HepG2 (cell line): Measurements from ENCODE around the gene KRTCAP3. TPM values are rescaled to one million over a fixed set of nuclear protein-coding genes. Genes with fewer than 3 reads are reported as not detected.

ENCODE experiments used
- ATAC-seq: fragments of 200-7000 bp; cut with Tn5 transposase; 3 replicates; pipeline ENCODE4 v1.9.1; 2020; ENCODE audit warnings: mild to moderate bottlenecking, moderate library complexity
- BruUV-seq: library from RNA; stranded (reverse); fragments of 400-500 nt; replicated peaks from 2 replicates; lab custom pipeline; 2021; lab: Mats Ljungman, UMichigan
- CTCF ChIA-PET: fragments of 300-600 bp; formaldehyde crosslinking; extraction: SDS; loops from one replicate; lab custom pipeline; 2021; ENCODE audit warnings: low total read pairs, inconsistent platforms, low intra/inter-chr PET ratio; lab: Yijun Ruan, JAX
- POLR2A ChIA-PET: fragments of 350-600 bp; sonication (Branson Sonifier 250); formaldehyde crosslinking; loops from one replicate; lab custom pipeline; 2020; ENCODE audit warnings: antibody characterized with exemption, inconsistent platforms; lab: Yijun Ruan, JAX
- DNase-seq: peaks from one replicate; pipeline ENCODE4 v3.0.0-alpha.2; 2015; ENCODE audit warnings: low spot score
- FAIRE-seq: peaks from 3 replicates; lab custom pipeline; 2011; peaks lifted over from hg19 to GRCh38; lab: Jason Lieb, UNC
- H2AFZ ChIP-seq: one replicate; pipeline ENCODE4 v1.6.1; 2011; ENCODE audit warnings: low read length, inconsistent platforms
- H3K27ac ChIP-seq: fragments of 300-600 bp; 3 replicates; pipeline ENCODE4 v1.8.0; 2011; ENCODE audit warnings: mixed run types, mild to moderate bottlenecking, mixed read lengths, low read length, inconsistent platforms; ENCODE audit not compliant: insufficient read depth; ENCODE audit errors: extremely low read length
- H3K27me3 ChIP-seq, 2 experiments: fragments of 200-600 bp in 1 of 2; 2 replicates in 1 of 2; 3 replicates in 1 of 2; pipeline versions ENCODE4 v1.6.0 to v1.8.0; 2011; ENCODE audit warnings: low read length in 2 of 2, mild to moderate bottlenecking in 2 of 2, moderate library complexity in 2 of 2, inconsistent platforms in 1 of 2; ENCODE audit not compliant: insufficient read depth in 2 of 2, control insufficient read depth in 1 of 2
- H3K36me3 ChIP-seq, 2 experiments: fragments of 200-600 bp in 1 of 2; replicated peaks in 1 of 2; 2 replicates in 1 of 2; 3 replicates in 1 of 2; pipeline versions ENCODE4 v1.5.1 to v1.8.0; 2011; ENCODE audit warnings: low read length in 2 of 2, inconsistent platforms in 1 of 2; ENCODE audit not compliant: insufficient read depth in 2 of 2, control insufficient read depth in 1 of 2
- H3K4me1 ChIP-seq: 2 replicates; pipeline ENCODE4 v1.5.1; 2012; ENCODE audit warnings: low read length, inconsistent platforms; ENCODE audit not compliant: insufficient read depth
- H3K4me2 ChIP-seq: 2 replicates; pipeline ENCODE4 v1.6.0; 2011; ENCODE audit warnings: low read depth, low read length, inconsistent platforms
- H3K4me3 ChIP-seq, 3 experiments: fragments of 200-600 bp in 1 of 3; sonication (generic), shearing (Covaris generic) in 1 of 3; replicated peaks in 1 of 3; 2 replicates each; pipeline ENCODE4 v1.5.1; 2011 to 2016; ENCODE audit warnings: low read length in 3 of 3, inconsistent platforms in 2 of 3, low read depth in 2 of 3, mild to moderate bottlenecking in 2 of 3, control low read depth in 1 of 3, mixed read lengths in 1 of 3; ENCODE audit not compliant: insufficient read depth in 1 of 3
- H3K79me2 ChIP-seq: one replicate; pipeline ENCODE4 v1.6.1; 2011; ENCODE audit warnings: low read length, inconsistent platforms; ENCODE audit not compliant: insufficient read depth
- H3K9ac ChIP-seq: 2 replicates; pipeline ENCODE4 v1.6.0; 2011; ENCODE audit warnings: mild to moderate bottlenecking, low read depth, low read length, inconsistent platforms; ENCODE audit not compliant: insufficient read depth
- H3K9me3 ChIP-seq: 2 replicates; pipeline ENCODE4 v1.5.1; 2012; ENCODE audit warnings: mild to moderate bottlenecking, low read length
- H4K20me1 ChIP-seq: 2 replicates; pipeline ENCODE4 v1.6.0; 2011; ENCODE audit warnings: inconsistent platforms, mild to moderate bottlenecking, low read length, moderate library complexity; ENCODE audit not compliant: insufficient read depth
- BATF2 ChIP-seq: sonication (generic); formaldehyde crosslinking; IDR thresholded peaks from 2 replicates; pipeline ENCODE4 v1.8.0; 2022; ENCODE audit warnings: mild to moderate bottlenecking, missing genetic modification reagents, moderate library complexity
- CBX1 ChIP-seq: IDR thresholded peaks from one replicate; pipeline ENCODE4 v1.6.1; 2016; ENCODE audit warnings: antibody characterized with exemption, low read depth
- ETV6 ChIP-seq: sonication (generic); formaldehyde crosslinking; conservative IDR thresholded peaks from 2 replicates; pipeline ENCODE4 v1.4.0; 2020; ENCODE audit warnings: missing genetic modification reagents
- KLF6 ChIP-seq: IDR thresholded peaks from 2 replicates; pipeline ENCODE4 v1.8.0; 2016; ENCODE audit warnings: missing biosample characterization, missing genetic modification reagents
- KMT2A ChIP-seq: sonication (generic); formaldehyde crosslinking; IDR thresholded peaks from 2 replicates; pipeline ENCODE4 v1.4.0; 2020; ENCODE audit warnings: missing genetic modification reagents
- TBL1XR1 ChIP-seq: fragments of 150-350 bp; IDR thresholded peaks from 2 replicates; pipeline ENCODE4 v1.6.1; 2014; ENCODE audit warnings: borderline replicate concordance, low read length; ENCODE audit not compliant: partially characterized antibody
- TCF12 ChIP-seq, 2 experiments: fragments of 450-650 bp in 1 of 2; sonication (generic) in 1 of 2; formaldehyde crosslinking in 1 of 2; IDR thresholded peaks; 2 replicates each; pipeline versions ENCODE4 v1.6.1 to v1.8.0; 2017 to 2022; ENCODE audit warnings: antibody characterized with exemption in 1 of 2, mild to moderate bottlenecking in 1 of 2, missing genetic modification reagents in 1 of 2, moderate library complexity in 1 of 2
- THYN1 ChIP-seq: sonication (generic); formaldehyde crosslinking; IDR thresholded peaks from 2 replicates; pipeline ENCODE4 v1.8.1; 2023; ENCODE audit warnings: low read depth, mild to moderate bottlenecking, moderate library complexity, missing genetic modification reagents, borderline replicate concordance
- XBP1 ChIP-seq: sonication (generic); formaldehyde crosslinking; IDR thresholded peaks from 2 replicates; pipeline ENCODE4 v1.5.0; 2020; ENCODE audit warnings: missing genetic modification reagents
- ZBTB2 ChIP-seq: sonication (generic); formaldehyde crosslinking; IDR thresholded peaks from 2 replicates; pipeline ENCODE4 v1.8.0; 2022; ENCODE audit warnings: low read depth, missing genetic modification reagents
- ZGPAT ChIP-seq: IDR thresholded peaks from 2 replicates; pipeline ENCODE4 v1.6.1; 2016; ENCODE audit warnings: mild to moderate bottlenecking
- ZKSCAN8 ChIP-seq: IDR thresholded peaks from 2 replicates; pipeline ENCODE4 v1.6.1; 2016; ENCODE audit warnings: borderline replicate concordance, missing genetic modification reagents, missing compliant biosample characterization
- ZMAT3 ChIP-seq: sonication (generic); formaldehyde crosslinking; conservative IDR thresholded peaks from 2 replicates; pipeline ENCODE4 v1.7.0; 2021; ENCODE audit warnings: missing genetic modification reagents
- ZNF230 ChIP-seq: sonication (generic); formaldehyde crosslinking; IDR thresholded peaks from 2 replicates; pipeline ENCODE4 v1.4.0; 2020; ENCODE audit warnings: mild to moderate bottlenecking, missing genetic modification reagents
- ZNF550 ChIP-seq: sonication (generic); formaldehyde crosslinking; IDR thresholded peaks from 2 replicates; pipeline ENCODE4 v1.4.0; 2020; ENCODE audit warnings: mild to moderate bottlenecking, missing genetic modification reagents, borderline replicate concordance
- ZNF607 ChIP-seq: sonication (generic); formaldehyde crosslinking; IDR thresholded peaks from 2 replicates; pipeline ENCODE4 v1.5.1; 2020; ENCODE audit warnings: missing genetic modification reagents, mild to moderate bottlenecking, borderline replicate concordance
- ZNF746 ChIP-seq: sonication (generic); formaldehyde crosslinking; IDR thresholded peaks from 2 replicates; pipeline ENCODE4 v1.8.0; 2022; ENCODE audit warnings: mild to moderate bottlenecking, missing genetic modification reagents
- WGBS: methylation state at CpG from one replicate; pipeline ENCODE4 v1.1.6; 2017; ENCODE audit warnings: low lambda C conversion rate; 5-methylcytosine and 5-hydroxymethylcytosine counted together
- in situ Hi-C: cut with HindIII; loops from 2 replicates; pipeline ENCODE4 v1.10.0; 2017; ENCODE audit warnings: low pct_unique_long_range_greater_than_20kb; ENCODE audit not compliant: extremely low pct_ligation_motif_present
- intact Hi-C: fragments of 100-400 bp; cut with micrococcal nuclease; formaldehyde crosslinking; loops from one replicate; pipeline ENCODE4 v1.10.0; 2022; ENCODE audit not compliant: unreplicated experiment
- polyA plus RNA-seq, 8 experiments: library from polyadenylated mRNA; depleted of rRNA in 3 of 8; stranded (reverse) in 7 of 8; unstranded in 1 of 8; fragments of >200 nt; fragmentation: Illumina TruSeq in 4 of 8; extraction: Trizol in 4 of 8; gene quantifications; 2 replicates each; pipeline versions ENCODE4 v1.2.1 to v1.2.3, GENCODE V29; 2011 to 2016; ENCODE audit warnings: low read depth in 4 of 8, missing spikeins in 1 of 8, mixed read lengths in 1 of 8; ENCODE audit not compliant: insufficient read depth in 1 of 8
- total RNA-seq, 5 experiments: library from RNA; depleted of rRNA; stranded (reverse); fragments of >200 nt; fragmentation: Illumina TruSeq; extraction: Trizol; gene quantifications; 2 replicates each; pipeline ENCODE4 v1.2.3, GENCODE V29; 2016; ENCODE audit warnings: low read depth in 1 of 5
- TF ChIP-seq, protein P1 (sequence below): sonication (generic); formaldehyde crosslinking; IDR thresholded peaks from 2 replicates; pipeline ENCODE4 v1.4.0; 2020; ENCODE audit warnings: missing genetic modification reagents

The KRTCAP3 gene
- total and polyA plus RNA-seq, 2 of the 13 experiments (the other 11 are each of a cell fraction or from before 2014, with no cell fraction given): 2.1 to 4.5 TPM

GRCh38 chr2:27489498-27490397 is 47.6 kb downstream of the KRTCAP3 start, which contains the start of gene IFT172:
Gene IFT172 (minus strand): TSS chr2:27489743. CDS start chr2:27489653, 90 bp downstream.
- H2AFZ ChIP-seq: peak within 1 kb of the TSS; percentile 81
- peaks cover 0 to 4% of the 10 kb centered on the region in 2 experiments; a peak in 2 of 5 replicates for H3K36me3 ChIP-seq
- no peaks in the 10 kb centered on the region; a peak in 1 of 5 replicates for H3K27me3 ChIP-seq
- H4K20me1 ChIP-seq: no peaks in the 10 kb centered on the region
- in situ Hi-C loops (no loop called here), intact Hi-C loops (loop anchor here (1.0 to 2.0 kb wide), 2 partner anchors 60 to 81 kb away; partner anchors contain the start of gene PPM1G)
- CTCF ChIA-PET: no interaction called here
- POLR2A ChIA-PET: interaction anchor here (0.9 to 1.1 kb wide), 2 partner anchors 62 to 80 kb away, joined by 3 to 4 read pairs; partner anchors contain the start of genes NRBP1 and PPM1G
- peak within 1 kb of the TSS; percentile 69 to 79 (median 78) for H3K4me3 ChIP-seq
- H3K9me3 ChIP-seq: no peaks in the 10 kb centered on the region
- TSS peak; percentile 97 for BruUV-seq
- H3K9ac ChIP-seq: peak within 1 kb of the TSS; percentile 73
- FAIRE-seq (peak; percentile 99), ATAC-seq (peak; percentile 91), DNase-seq (peak; percentile 100)
- 17% methylated on average over 40 of the region's 43 CpGs for WGBS
- H3K4me1 ChIP-seq: peaks cover 41% of the 10 kb centered on the region
- H3K79me2 ChIP-seq: no peaks in the 10 kb centered on the region
- H3K27ac ChIP-seq: peak within 1 kb of the TSS; percentile 54
- peak within 1 kb of the TSS; percentile 100 for H3K4me2 ChIP-seq
- TF ChIP-seq ZNF230: no peak
- peak; percentile 76 for TF ChIP-seq KLF6 (CRISPR knock-in tag)
- TF ChIP-seq, protein P1, sequence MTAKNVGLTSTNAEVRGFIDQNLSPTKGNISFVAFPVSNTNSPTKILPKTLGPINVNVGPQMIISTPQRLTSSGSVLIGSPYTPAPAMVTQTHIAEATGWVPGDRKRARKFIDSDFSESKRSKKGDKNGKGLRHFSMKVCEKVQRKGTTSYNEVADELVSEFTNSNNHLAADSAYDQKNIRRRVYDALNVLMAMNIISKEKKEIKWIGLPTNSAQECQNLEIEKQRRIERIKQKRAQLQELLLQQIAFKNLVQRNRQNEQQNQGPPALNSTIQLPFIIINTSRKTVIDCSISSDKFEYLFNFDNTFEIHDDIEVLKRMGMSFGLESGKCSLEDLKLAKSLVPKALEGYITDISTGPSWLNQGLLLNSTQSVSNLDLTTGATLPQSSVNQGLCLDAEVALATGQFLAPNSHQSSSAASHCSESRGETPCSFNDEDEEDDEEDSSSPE (CRISPR knock-in tag): peak; percentile 57
- TF ChIP-seq THYN1 (CRISPR knock-in tag): no peak
- no peak for TF ChIP-seq ZNF550 (CRISPR knock-in tag)
- no peak for TF ChIP-seq TCF12 (IDR thresholded peaks at IDR 0.05)
- TF ChIP-seq TCF12 (CRISPR knock-in tag; IDR thresholded peaks at IDR 0.05): no peak
- peak; percentile 80 for TF ChIP-seq ZGPAT (CRISPR knock-in tag)
- TF ChIP-seq TBL1XR1: no peak
- TF ChIP-seq ZNF746 (CRISPR knock-in tag): no peak
- TF ChIP-seq ZMAT3 (CRISPR knock-in tag): peak; percentile 77; the same call in 1 of the 2 replicates
- TF ChIP-seq ZBTB2: no peak
- no peak for TF ChIP-seq CBX1
- TF ChIP-seq ZKSCAN8: no peak; the same call in 1 of the 2 replicates
- TF ChIP-seq BATF2 (CRISPR knock-in tag): no peak
- TF ChIP-seq ETV6 (CRISPR knock-in tag): no peak
- no peak for TF ChIP-seq XBP1
- TF ChIP-seq ZNF607 (CRISPR knock-in tag): peak; percentile 86; the same call in 1 of the 2 replicates
- TF ChIP-seq KMT2A (CRISPR knock-in tag): peak; percentile 74; the same call in 1 of the 2 replicates
